Cerebellar cortex (tissue), 1 donor: Measurements from ENCODE around the gene COL17A1.
A peak's percentile ranks its signal among the peaks of the same experiment; 100 is the strongest.

Experiments
- DNase-seq: peaks from one replicate; pipeline ENCODE4 v3.0.0-alpha.2; 2015; ENCODE audit warnings: low spot score

The COL17A1 gene

DNA sequence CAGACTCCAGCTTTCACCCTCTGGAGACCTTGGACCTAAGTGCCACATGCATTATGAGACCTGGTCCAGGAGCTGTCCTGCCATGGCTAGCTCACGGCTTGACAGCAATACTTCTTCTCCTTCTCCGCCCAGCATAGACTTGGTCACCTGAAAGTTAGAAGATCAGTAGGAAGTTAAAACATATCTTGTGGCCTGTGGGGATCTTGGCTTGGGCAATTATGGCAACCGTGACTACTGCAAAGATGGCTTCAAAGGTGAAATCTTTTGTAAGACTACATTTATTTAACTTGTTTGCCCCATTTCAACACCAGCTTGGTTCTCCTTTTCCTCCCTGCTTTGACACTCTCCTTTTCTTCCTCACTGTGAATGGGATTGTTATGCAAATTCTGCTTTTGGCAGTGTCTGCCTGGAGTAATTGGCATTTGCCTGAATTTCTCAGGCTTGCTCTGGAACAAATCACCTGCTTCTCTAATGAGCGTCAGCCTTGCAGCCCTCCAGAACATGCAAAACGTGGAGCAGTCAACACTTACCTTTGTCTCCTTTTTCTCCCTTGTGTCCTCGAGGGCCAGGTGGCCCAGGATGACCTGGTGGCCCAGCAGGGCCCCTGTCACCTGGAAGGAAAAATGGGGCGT is 53.4 kb downstream of the COL17A1 start:
- no peak for DNase-seq

DNA sequence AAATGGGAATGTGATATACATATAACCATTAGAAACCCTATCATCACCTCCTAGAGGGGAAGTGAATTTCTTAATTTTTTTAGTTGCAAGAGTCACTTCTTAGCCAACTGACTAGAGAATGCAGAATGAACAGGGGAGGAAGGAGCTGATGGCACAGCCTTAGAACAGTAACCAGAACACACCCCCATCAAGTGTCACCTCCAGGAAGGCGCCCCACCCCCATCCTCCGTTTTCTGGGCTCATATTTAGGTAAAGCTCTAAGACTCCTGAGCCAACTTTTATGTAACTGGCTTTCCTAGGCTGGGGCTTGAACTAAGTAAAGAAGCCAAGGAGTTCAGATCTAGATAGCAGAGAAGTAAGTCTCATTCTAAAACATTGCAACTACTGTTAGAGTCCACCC is 54.0 kb downstream of the COL17A1 start:
- DNase-seq, result no peak

DNA sequence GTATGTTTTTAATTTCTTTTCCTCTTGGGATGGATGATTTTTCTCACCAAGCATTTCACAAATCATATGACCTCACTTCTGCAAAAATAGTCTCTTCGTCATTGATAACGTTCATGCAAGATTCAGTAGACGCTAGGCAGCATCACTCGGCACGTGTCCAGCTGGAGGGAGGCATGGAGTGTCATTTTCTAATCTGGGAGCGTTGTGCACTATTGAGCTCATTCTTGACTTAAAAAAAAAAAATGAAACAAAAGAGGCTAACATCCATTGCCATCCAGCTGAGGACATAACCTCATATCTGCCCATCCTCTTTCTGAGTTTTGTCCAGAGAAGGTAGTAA is 56.2 kb downstream of the COL17A1 start:
- no peak for DNase-seq

DNA sequence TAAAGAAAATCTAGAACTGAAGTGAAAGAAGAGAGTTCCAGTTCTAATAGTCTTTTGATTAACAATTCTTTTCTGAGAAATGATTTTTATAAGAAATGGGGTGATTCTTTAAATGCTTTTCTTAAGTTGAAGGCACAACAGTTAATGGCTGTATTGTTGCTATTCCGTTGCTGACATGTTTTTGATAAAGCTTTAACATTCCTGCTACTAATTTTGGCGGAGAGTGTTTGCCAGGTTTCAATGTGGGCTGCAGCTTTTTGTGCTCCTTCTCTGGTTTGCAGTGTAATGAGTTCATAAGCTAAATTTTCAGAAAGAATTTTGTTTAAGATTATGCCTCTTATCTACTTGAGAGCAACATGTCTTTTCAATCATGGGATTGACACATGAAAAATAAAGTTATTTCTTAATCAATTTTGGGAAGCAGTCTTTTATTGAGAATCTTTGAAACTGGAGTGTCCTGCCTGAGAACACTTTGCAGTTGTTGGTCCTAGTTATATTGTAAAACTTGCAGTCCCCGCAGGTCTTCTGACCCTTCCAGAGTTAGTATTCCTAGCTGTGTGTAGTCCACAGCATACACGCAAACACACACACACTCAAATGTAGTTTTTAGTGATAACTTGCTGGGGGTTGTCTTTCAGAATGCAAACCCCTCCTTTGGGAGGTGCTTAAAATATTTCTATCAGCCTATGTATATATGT is 56.7 kb downstream of the COL17A1 start:
- no peak for DNase-seq

DNA sequence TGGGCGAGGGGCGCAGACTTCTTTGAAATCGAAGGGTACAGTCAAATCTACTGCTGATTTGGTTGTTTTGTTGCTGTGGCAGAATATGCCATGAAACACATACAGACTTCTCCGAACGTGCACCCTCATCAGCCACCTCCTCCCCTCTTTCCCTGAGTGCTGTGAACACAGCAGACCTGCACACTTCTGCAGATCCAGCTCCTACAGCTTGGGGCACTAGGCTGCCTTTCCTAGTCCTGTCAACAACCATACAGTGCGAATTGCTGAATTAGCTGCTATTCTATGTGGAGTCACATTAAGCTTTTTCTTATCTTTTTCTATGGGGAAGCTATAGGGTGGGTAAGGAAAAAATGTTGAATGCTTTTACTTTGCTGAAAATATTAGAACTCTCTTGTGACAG is 57.5 kb downstream of the COL17A1 start:
- DNase-seq, result peak; percentile 67

DNA sequence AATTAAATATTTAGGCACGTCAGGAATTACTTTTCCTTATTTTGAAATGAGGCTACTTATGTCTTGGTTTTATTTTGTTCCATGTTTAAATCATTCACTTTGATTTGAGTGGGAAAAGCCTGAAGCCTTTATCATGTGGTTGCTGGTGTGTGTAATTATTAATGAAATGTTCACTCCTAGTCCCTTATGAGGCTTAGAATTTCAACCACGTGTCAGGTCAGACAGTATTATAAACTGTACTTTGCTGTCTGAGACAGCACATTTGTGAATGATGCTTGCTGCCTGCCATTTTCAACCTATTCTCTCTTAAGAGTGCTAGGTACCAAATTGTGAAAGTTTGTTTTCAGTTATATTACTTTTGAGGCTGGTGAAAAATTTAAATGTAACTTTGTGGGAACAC is 58.9 kb downstream of the COL17A1 start:
- DNase-seq, result no peak

DNA sequence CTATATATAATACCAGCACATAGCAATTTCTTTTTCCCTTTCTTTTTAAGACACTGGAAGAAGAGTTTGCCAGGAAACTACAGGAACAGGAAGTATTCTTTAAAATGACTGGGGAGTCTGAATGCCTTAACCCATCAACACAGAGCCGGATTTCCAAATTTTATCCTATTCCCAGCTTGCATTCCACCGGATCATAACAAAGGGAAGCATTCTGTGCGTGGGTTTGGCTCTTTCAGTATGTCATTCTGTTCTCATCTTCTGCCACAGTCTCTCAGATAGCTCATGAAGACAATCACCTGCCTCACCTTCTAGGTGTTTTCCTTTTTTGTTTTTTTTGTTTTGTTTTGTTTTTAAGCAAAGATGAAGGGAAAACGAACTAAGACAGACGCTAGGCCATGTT is 60.2 kb downstream of the COL17A1 start:
- DNase-seq, result no peak

DNA sequence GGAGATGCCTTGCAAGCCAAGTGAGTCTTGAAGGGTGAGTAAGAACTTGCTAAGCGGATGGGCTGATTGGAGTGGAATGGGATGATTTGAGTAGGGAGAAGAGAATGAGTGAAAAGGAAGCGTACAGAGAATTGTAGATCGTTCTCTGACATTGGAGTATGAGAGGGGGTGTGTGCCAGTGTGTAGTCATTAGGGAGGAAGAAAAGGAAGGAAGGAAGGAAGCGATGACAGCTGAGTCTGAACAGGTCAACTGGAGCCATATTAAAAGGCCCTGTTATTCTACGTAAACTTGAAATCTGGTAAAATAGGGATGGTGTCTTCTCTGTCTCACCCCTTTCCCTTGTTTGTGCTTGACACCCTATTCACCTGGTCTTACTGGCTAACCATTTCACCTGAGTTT is 63.7 kb downstream of the COL17A1 start:
- DNase-seq, result no peak

DNA sequence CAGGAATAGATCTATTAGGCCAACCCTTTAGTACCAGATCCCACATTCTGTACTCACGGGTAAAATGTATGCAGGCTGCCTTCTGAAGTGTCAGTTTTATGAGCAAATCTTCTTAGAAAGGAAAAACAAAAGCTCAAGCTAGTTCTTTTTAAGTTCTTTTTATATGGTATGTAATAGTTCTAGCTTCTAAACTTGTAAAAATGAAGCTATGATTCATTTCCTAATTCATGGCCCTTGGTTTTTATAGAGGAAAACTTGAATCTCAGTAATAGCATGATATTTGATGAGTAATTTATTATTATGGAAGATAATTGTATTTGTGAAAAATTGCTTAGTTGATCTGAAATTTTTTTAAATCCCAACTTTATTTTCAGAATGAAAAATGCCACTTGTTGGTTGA is 64.4 kb downstream of the COL17A1 start:
- no peak for DNase-seq

DNA sequence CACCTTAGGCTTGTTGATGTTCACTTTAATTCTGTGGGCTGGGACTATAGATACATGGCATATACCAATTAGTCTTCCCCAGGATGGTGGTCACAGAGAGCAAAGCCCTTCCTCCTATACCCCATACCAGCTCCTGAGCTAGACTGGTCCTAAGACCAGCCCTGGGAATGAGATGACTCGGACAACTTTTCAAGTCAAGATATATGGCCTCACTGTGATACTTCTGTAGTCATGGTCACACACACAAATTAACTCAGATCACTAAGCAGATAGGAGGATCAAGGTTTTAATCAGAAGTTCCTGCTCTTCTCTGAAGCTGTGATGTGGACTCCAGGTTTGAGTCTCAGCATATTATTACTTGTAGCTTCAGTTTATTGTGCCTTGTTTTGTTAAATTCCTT is 65.7 kb downstream of the COL17A1 start:
- no peak for DNase-seq

DNA sequence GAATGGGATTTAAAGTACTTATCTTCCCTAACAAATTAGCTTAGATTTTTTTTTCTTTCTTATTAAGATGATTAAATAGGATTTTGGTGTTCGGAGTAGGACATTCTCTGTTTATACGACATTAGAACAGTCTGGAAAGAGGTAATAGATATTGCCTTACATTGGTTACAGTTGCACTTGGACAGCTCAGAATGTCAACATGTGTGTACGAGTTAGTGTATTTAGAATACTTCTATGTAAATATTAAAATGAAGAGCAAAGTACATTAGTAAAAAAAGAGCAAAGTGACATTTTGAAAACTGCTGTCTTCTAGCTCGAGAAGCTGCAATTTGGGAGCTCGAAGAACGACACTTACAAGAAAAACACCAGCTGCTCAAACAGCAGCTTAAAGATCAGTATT is 67.2 kb downstream of the COL17A1 start:
- no peak for DNase-seq

DNA sequence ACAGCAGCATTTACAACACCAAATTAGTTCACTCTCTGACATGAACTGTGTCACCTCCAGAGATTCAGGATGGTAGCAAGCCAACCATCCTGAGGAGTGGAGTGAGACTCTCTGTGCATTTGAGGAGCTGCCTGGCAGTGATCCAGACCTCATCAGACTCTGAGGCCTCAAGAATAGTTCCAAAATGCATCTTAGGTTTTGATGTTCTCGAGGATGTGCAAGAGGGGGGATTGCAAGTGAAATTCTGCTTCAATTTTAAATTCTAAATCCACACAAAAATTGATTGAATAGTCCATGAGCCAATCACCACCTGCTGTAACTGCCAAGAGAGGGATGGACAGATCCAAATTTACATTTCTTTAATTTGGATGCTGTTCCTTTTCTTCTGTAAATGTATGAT is 69.0 kb downstream of the COL17A1 start:
- DNase-seq, result peak; percentile 11

DNA sequence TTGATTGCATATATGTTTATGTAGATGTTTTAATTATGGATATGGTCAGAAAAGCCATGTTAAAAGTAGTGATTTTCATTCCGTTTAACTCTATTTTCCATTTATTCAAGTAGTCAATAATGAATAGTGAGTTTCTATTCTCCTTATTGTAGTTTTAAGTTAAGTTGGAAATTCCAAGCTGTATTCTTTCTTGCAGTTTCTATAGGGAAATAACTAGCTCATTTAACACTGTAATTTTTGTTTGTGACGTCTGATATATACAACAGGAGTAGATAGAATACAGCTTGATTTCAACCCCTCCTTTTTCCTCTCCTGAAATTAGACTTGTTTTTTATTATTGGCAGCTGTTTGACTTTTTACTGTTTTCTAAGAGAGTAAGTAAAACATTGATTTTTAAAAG is 71.5 kb downstream of the COL17A1 start:
- DNase-seq, result no peak

DNA sequence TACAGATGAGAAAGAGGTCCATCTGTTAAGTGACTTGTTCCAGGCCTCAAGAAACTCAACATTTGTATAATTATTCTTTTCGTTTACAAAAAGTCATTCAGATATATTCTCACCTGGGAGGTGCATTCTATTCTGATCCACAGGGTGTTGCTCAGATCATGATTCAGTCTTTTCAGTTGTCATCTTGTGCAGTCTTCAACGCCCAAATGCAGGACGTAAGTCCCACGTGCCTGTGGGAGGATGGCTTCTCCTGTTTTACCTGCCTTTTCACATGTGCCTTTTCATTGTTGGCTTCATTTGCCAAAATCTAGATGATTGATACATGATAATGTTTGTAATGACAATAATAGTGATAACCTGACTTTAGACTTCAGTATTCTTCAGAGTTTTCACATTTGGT is 72.2 kb downstream of the COL17A1 start:
- no peak for DNase-seq

DNA sequence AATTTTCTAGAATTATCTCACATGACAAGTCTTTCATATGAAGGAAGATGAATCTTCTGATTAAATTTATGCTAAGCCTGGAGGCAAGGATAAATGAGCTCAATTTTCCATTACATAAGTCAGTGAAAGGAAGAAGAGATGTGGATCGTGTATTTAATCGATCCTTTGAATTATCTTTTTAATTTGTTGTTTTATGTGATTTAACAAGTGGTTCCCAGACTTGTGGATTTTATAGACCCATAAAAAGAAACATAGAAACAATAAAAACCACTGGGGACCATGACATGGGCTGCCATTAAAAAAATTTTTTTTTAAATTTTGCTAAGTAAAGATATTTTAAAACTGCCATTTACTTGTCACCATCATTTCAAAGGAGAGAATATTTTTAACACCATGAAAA is 73.8 kb downstream of the COL17A1 start:
- DNase-seq, result no peak

DNA sequence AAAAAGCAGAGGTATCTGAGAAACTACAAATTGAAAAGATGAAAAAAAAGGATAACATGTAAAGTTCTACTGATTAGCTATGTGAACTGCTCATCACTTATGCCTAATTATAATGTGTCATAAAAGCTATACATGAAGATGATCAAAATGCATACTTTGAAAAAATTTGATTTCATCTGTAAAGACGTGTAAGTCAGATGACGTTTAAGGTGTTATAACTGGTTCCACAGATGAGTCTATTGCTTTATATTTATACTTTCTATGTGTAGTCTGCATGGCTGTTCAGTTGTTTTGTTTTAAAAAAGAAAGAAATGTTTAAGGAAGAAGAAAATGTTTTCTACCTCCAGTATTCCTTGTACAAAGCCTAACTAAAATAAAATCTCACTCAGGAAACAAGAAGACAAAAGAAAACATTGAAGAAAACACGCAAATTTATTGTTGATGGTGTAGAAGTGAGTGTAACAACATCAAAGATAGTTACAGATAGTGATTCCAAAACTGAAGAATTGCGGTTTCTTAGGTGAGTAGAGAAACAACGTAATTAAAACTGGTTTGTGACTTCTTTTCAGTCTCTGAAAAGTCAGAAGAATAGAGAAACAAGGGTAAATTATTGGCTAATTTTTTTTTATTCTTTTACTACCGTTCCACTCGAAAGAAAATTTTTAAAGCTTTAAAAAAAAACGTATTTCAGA is 80.4 kb downstream of the COL17A1 start:
- no peak for DNase-seq

DNA sequence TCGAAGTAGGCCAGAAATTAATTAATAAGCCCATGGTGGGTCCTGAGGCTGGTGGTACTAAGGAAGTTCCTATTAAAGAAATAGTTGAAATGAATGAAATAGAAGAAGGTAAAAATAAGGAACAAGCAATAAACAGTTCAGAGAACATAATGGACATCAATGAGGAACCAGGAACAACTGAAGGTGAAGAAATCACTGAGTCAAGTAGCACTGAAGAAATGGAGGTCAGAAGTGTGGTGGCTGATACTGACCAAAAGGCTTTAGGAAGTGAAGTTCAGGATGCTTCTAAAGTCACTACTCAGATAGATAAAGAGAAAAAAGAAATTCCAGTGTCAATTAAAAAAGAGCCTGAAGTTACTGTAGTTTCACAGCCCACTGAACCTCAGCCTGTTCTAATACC is 82.8 kb downstream of the COL17A1 start:
- no peak for DNase-seq

DNA sequence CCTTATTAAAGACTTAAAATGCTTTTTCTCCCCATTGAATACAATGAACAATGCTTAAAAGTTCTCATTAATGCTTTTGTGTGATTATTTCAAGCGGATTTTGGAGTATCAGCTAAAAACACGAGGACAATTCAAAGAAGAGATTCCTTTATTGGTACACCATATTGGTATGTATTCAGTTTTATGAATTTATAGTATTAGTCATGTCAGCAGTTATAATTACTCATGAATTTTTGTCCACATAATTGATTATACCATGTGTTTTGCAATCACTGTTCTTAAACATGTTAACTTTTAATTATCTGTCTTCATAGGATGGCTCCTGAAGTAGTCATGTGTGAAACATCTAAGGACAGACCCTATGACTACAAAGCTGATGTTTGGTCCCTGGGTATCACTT is 86.9 kb downstream of the COL17A1 start:
- no peak for DNase-seq

DNA sequence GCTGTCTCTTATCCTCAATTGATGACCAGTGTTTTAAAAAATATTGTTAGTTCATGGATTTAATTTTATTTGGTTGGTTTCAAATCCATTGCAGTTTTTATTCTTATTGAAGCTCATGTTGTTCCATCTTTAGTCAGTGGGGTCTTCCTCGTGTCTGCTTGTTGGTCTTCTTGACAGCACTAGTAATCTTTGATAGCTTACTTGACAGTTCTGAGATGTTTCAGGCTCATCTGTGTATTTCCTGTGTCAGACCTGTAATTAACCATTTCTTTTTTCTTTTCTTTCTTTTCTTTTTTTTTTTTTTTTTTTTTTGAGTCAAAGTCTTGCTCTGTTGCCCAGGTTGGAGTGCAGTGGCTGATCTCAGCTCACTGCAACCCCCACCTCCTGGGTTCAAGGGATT is 90.5 kb downstream of the COL17A1 start:
- no peak for DNase-seq

DNA sequence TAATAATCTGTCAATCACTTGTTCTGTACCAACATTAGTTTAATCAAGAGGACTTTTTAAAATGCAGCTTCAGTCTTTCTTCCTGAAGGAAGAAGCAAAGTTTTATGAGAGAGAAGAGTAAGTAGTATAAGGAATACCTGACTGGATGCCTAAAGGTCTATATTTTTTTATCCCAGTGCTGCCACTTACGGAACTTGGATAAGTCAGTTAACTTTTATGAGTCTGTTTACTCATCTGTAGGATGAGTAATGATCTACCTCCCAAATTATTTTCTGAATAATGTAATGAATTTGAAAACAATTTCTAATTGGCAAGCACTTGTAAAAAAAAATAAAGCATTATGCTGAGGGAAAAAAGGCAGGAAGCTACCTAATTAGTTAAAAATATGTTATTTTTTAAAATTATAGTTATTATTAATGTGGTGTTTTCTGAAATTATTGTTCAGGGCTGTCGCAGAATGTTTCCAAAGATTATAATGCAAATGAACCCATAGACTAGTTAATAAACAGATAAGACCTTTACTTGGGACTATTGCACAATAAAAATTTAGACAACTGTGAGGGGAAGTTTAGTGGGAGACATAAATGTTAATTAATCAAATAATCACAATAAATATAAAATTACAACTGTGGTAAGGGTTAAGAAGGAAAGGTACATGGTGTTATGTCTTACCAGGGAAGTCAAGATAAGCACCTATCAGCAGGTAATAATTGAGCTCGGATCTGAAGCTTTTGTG is 94.1 kb downstream of the COL17A1 start:
- no peak for DNase-seq

DNA sequence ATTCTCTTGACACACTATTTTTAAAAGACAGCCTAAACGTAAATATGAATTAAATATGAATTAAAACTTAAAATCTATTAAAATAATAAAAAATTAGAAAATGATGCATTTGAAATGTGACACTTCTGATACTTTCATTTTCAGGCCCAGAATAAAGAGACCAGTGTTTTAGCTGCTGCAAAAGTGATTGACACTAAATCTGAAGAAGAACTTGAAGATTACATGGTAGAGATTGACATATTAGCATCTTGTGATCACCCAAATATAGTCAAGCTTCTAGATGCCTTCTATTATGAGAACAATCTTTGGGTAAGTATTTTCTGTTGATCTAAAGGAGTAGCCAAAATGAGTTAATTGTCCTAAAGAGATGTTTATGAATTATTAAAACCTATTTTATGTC is 95.1 kb downstream of the COL17A1 start:
- no peak for DNase-seq

DNA sequence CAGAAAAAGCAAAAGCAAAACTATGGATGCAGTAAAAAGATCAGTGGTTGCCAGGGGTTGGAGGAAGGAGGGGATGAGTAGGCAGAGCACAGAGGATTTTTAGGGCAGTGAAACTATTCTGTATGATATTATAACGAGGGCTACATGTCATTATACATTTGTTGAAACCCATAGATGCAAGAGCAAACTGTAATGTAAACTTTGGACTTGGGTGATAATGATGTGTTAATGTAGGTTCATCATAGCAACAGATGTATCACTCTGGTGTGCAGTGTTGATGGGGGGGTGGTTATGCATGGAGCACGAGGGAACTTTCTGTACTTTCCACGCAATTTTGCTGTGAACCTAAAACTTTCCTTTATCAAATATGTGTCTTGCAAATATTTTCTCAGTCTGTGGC is 95.6 kb downstream of the COL17A1 start:
- no peak for DNase-seq

DNA sequence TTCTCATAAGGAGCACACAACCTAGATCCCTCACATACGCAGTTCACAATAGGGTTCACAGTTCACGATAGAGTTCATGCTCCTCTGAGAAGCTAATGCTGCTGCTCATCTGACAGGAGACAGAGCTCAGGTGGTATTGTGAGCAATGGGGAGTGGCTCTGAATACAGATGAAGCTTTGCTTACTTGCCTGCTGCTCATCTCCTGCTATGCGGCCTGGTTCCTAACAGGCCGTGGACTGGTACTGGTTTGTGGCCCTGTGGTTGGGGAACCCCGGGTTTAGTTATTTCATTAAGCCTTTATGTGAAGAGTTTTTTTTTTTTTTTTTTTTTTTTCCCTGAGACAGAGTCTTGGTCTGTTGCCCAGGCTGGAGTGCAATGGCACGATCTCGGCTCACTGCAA is 99.3 kb downstream of the COL17A1 start:
- DNase-seq, result no peak
